ENCODE data around the gene MYB. TPM values are rescaled to one million over a fixed set of nuclear protein-coding genes. Genes with fewer than 3 reads are reported as not detected.

Gene MYB
- total RNA-seq, 2 donors from 2014 or later: not detected

GRCh38 chr6:135195041-135195440 is 13.9 kb downstream of the MYB start:
- Histone ChIP-seq H3K9me3 (no peaks in the 10 kb centered on the region), H3K27me3 (replicated peaks; ENCODE audit: insufficient read depth) (no peaks in the 10 kb centered on the region), H3K4me3 (no peak overlapping the region), H3K36me3 (no peaks in the 10 kb centered on the region), H3K27ac (no peak overlapping the region), H3K4me1 (ENCODE audit: control insufficient read depth in 1 of 2, low read depth in 2 of 2) (no peaks in the 10 kb centered on the region)
- TF ChIP-seq CTCF (IDR thresholded peaks at IDR 0.05): no peak
- ATAC-seq (ENCODE audit: insufficient number of reproducible peaks, low FRiP score, low read depth): no peak
- DNase-seq (ENCODE audit: low spot score): no peak

- Histone ChIP-seq H3K27ac (no peak overlapping the region), H3K27me3 (replicated peaks; ENCODE audit: insufficient read depth) (no peaks in the 10 kb centered on the region), H3K36me3 (no peaks in the 10 kb centered on the region), H3K9me3 (no peaks in the 10 kb centered on the region), H3K4me3 (no peak overlapping the region), H3K4me1 (ENCODE audit: control insufficient read depth in 1 of 2, low read depth in 2 of 2) (no peaks in the 10 kb centered on the region)
- ATAC-seq (ENCODE audit: insufficient number of reproducible peaks, low FRiP score, low read depth): no peak
- no peak for TF ChIP-seq CTCF (IDR thresholded peaks at IDR 0.05)
- DNase-seq (ENCODE audit: low spot score): no peak
Observed at GRCh38 chr6:135195522-135195921, 14.4 kb downstream of the MYB start.

- no peak for ATAC-seq (ENCODE audit: insufficient number of reproducible peaks, low FRiP score, low read depth)
- H3K9me3 ChIP-seq: no peaks in the 10 kb centered on the region
- no peaks in the 10 kb centered on the region for H3K27me3 ChIP-seq (replicated peaks; ENCODE audit: insufficient read depth)
- H3K36me3 ChIP-seq: no peaks in the 10 kb centered on the region
- no peak for DNase-seq (ENCODE audit: low spot score)
- H3K4me1 ChIP-seq (ENCODE audit: control insufficient read depth in 1 of 2, low read depth in 2 of 2): no peaks in the 10 kb centered on the region
- no peak for TF ChIP-seq CTCF (IDR thresholded peaks at IDR 0.05)
- H3K4me3 ChIP-seq: no peak overlapping the region
- H3K27ac ChIP-seq: no peak overlapping the region
Observed at GRCh38 chr6:135196739-135197510, 15.8 kb downstream of the MYB start.

- H3K27ac ChIP-seq: no peak overlapping the region
- no peaks in the 10 kb centered on the region for H3K27me3 ChIP-seq (replicated peaks; ENCODE audit: insufficient read depth)
- no peak for DNase-seq (ENCODE audit: low spot score)
- no peaks in the 10 kb centered on the region for H3K36me3 ChIP-seq
- no peak for ATAC-seq (ENCODE audit: insufficient number of reproducible peaks, low FRiP score, low read depth)
- TF ChIP-seq CTCF (IDR thresholded peaks at IDR 0.05): no peak
- no peak overlapping the region for H3K4me3 ChIP-seq
- H3K9me3 ChIP-seq: no peaks in the 10 kb centered on the region
- no peaks in the 10 kb centered on the region for H3K4me1 ChIP-seq (ENCODE audit: control insufficient read depth in 1 of 2, low read depth in 2 of 2)
Observed at GRCh38 chr6:135202836-135203235, 21.7 kb downstream of the MYB start.

GRCh38 chr6:135204951-135205350 is 23.8 kb downstream of the MYB start:
- ATAC-seq (ENCODE audit: insufficient number of reproducible peaks, low FRiP score, low read depth): no peak
- DNase-seq (ENCODE audit: low spot score): no peak
- Histone ChIP-seq H3K9me3 (no peaks in the 10 kb centered on the region), H3K27ac (no peak overlapping the region), H3K36me3 (no peaks in the 10 kb centered on the region), H3K4me1 (ENCODE audit: control insufficient read depth in 1 of 2, low read depth in 2 of 2) (no peaks in the 10 kb centered on the region), H3K4me3 (no peak overlapping the region), H3K27me3 (replicated peaks; ENCODE audit: insufficient read depth) (no peaks in the 10 kb centered on the region)
- TF ChIP-seq CTCF (IDR thresholded peaks at IDR 0.05): no peak
